CD4-positive, alpha-beta T cell treated with Interleukin-4 for 4 hours (primary cell): Measurements from ENCODE around the gene GOLGA6C.
"Not testable (repeated sequence)": the region's sequence is repeated elsewhere in the genome, so short reads cannot be mapped to it uniquely, and the experiment has no call there.

Experiments
- DNase-seq: peaks from one replicate; pipeline ENCODE4 v3.0.0-alpha.2; 2020

The GOLGA6C gene, protein sequence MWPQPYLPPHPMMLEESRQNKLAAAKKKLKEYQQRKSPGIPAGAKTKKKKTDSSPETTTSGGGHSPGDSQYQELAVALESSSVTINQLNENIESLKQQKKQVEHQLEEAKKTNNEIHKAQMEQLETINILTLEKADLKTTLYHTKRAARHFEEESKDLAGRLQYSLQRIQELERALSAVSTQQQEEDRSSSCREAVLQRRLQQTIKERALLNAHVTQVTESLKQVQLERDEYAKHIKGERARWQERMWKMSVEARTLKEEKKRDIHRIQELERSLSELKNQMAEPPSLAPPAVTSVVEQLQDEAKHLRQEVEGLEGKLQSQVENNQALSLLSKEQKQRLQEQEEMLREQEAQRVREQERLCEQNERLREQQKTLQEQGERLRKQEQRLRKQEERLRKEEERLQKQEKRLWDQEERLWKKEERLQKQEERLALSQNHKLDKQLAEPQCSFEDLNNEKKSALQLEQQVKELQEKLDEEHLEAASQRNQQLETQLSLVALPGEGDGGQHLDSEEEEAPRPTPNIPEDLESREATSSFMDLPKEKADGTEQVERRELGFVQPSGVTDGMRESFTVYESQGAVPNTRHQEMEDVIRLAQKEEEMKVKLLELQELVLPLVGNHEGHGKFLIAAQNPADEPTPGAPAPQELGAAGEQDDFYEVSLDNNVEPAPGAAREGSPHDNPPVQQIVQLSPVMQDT

DNA sequence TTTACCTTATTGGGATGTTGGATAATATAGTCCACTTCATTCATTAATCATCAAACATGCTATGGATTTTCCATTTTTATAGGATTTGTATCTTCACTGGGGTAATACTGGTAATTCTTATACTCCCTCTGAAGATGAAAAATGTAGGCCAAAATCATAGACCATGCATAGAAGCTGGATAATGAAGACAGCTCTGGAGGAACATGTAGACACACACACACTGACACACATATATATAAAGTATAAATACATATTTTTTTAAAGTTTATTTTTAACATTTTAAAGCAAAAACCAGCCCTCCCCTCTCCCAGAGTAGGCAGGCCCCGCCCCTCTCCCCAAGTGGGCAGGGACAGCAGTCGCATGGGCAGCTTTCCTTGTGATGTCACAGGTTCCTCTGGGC, at the start of gene GOLGA6C:
TSS of gene GOLGA6C (plus strand) at position 301 of the 400 bp plus-strand sequence. CDS start 265 bp downstream, outside the sequence.
- not testable (repeated sequence) for DNase-seq

DNA sequence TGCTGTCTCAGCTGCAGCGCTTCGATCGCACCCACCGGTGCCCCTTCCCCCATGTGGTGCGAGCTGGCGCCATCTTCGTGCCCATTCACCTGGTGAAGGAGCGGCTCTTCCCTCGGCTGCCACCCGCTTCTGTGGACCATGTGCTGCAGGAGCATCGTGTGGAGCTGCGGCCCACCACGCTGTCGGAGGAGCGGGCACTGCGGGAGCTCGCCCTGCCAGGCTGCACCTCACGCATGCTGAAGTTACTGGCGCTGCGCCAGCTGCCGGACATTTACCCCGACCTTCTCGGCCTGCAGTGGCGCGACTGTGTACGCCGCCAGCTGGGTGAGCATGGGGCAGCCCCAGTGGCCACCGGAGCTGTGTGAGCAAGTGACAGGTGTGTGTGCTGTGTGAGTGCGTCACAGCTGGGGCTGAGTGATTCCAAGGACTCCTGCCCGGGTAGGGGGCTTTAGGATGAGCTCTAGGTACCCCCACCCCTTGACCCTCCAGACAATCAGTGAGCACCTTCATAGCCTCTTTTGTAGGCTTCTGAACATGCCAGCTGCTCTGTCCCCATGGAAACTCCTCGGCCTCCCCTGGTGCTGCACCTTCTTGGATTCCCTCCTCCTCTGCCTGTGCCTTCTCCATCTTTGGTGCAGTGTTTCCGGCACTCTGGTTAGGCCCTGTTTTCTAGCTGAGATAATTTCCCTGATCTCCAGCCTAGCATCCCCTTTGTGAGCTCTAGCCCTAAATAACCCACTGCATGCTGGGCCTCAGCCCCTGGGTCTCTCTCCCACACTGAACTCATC, 49.4 kb upstream of the GOLGA6C start:
- DNase-seq = no peak

DNA sequence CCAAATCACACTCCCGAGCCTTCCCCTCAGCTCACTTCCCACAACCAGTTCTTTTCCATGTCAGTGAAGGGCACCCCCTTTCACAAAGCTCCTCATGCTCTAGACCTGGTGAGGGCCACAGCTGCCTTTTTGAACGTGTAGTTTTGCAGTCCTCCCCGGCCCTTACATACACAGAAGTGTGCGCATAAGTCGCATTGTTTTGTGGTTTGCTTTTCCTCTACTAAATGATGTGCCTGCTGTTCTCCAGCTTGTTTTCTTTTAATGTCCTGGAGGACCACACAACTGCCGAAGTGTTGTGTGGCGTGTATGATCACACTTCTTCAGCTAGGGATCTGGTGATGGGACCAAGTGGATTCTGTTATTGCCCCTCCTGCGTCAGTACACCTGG, 48.9 kb upstream of the GOLGA6C start:
- no peak for DNase-seq

DNA sequence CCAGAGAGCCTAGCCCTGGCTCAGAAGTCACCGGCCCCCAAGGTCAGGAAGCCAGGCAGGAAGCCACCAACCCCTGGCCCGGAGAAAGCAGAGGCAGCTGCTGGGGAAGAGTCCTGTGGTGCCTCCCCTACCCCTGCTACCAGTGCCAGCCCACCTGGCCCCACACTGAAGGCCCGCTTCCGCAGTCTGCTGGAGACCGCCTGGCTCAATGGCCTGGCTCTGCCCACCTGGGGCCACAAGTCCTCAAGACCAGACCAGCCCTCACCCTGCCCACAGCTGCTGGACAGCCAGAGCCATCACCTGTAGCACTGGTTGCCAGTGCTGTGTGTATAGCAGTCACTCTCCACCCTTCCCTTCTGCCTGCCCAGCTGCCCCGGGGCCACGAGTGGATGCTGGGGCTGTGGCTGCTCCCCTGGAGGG, 47.3 kb upstream of the GOLGA6C start:
- DNase-seq = no peak

DNA sequence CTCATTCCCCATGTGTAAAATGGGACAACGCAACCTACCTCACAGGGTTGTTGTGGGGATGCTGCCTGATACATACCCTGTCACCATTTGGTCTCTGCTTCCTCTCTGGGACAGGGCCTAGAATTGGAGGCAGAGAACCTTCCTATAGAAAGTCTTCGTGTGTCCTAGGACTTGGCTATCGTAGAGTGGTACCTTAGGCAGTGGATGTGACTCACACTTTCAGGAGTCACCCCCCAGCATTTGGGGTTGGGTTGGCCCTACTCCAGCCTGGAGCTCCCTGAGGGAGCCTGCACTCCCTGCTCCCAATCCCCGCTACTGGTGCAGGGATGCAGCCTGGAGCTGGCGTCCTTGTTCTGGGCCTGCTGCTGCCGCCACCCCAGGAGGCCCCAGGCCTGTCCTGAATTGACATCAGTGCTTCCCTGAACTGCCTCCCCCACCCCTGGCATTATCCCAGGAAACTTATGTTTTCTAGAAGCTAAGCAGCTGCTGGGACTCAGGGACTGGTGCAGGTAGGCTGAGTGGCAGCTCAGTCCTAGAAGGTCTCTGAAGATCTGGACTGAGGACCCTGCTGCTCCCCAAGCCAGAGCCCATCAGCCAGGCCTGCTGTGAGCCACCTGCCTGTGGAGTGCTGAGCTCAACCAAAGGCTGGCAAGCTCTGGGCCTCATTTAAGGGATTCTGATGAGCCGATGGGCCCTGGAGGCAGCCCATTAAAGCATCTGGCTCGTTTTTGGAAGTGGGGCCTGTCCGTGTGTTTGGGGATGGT, 46.5 kb upstream of the GOLGA6C start:
- DNase-seq = no peak

DNA sequence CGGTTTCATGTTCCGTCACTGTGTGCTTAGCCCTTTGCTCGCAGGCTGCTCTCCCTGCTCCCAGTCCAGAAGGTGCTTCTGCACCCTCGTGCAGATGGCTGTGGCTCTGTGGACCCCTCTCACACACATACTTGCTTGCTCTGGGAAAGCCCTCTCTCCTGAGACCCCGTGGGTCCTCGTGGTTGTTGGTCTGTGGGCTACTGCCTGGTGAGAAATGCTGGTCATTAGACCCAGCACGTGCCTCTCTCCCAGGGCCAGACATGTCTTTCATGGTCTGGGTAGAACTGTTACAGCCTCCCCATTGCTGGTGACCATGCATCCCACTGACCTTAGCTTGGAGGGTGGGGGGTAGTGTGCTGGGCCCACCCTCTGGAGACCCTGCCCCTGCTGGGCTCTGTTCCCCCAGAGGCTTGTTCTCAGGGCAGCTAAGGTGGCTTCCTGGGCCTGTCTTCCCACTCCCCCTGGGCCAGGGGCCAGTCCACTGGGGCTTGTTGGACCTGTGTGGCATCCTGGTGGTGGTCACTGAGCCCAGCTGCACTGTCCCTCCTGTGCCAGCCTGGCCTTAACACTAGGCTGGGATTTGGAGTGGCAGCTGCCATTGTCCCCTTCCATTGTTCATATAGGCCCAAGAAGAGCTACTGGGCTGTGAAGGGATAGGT, 45.8 kb upstream of the GOLGA6C start:
- DNase-seq = no peak

DNA sequence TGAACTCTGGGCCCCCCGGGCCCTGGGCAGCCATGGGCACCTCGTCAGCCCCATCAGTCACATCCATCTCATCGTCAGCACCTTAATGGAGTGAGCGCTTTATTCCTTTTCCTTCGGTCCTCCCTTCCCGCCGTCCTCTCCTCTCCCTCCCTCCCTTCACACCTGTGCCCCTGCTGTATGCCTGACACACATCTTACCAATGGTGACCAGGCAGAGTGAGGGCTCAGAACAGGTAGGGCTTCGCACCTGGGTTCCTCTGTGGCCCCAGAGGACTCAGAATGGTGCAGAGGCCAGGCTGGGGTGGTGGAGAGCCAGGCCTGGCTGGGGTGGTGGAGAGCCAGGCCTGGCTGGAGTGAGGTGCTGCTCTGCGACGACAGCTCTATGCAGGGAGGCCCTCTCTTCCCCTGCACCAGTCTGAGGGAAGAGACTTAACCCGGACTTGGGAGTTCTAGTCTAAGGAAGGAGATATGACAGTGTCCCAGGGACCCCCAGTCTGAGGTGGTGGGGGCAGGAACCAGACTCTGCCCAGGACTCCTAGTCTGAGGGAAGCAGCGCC, 44.8 kb upstream of the GOLGA6C start:
- no peak for DNase-seq

DNA sequence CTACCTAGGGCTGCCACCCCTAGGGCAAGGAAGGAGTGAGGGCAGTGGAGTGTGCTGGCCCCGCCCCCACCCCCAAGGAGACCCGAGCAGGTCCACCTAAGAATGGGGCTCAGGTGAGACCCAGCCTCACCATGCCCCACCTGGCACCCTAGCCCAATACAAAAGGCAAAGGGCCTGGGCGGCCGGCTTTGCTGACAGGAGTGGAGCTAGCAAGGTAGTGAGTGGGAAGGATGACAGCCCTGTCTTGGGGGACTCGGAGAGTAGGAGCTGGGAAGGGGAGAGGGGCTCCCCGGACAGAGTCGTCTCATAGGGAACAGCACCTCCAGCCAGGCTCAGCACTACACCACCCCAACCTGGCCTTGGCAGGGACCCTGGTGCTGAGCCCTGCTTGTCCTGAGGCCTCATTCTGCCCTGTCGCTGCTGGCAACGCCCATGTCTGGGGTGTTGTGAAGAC, 44.3 kb upstream of the GOLGA6C start:
- no peak for DNase-seq

DNA sequence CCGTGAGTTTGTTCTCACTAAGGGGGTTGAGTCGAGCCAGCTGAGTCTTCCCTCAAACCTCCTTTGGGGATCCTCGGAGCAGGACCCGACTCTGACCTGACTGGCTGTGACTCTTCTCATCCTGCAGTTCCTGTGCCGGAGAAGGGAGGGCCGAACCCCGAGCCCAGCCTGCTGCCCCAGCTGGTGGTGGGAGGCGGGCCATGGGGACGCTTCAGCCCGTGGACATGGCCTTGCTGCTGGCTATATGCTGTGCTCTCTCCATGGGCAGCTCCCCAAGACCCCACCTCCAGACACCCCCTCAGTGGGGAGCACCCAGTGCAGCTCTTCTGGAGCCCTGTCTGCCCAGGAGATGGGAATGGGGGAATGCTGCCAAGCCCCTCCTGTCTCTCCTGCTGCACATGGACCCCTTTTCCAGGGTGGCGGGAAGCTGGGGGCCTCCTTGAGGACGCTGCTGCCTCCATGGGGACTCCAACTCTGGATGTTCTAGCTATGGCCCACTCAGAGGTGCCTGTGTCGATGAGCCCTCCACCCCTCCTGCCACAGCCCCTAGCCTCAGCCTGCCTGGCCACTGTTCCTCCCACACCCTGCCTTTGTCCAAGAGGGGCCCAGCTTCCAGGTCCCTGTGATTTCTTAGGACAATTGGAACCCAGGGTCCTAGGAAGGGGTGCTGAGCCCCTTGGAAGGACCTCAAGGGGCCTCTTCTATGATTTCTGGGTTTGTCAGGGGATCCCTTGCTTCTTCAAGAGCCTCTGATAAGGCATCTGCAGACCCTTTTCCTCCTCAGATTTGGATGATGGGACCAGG, 43.6 kb upstream of the GOLGA6C start:
- DNase-seq = no peak

DNA sequence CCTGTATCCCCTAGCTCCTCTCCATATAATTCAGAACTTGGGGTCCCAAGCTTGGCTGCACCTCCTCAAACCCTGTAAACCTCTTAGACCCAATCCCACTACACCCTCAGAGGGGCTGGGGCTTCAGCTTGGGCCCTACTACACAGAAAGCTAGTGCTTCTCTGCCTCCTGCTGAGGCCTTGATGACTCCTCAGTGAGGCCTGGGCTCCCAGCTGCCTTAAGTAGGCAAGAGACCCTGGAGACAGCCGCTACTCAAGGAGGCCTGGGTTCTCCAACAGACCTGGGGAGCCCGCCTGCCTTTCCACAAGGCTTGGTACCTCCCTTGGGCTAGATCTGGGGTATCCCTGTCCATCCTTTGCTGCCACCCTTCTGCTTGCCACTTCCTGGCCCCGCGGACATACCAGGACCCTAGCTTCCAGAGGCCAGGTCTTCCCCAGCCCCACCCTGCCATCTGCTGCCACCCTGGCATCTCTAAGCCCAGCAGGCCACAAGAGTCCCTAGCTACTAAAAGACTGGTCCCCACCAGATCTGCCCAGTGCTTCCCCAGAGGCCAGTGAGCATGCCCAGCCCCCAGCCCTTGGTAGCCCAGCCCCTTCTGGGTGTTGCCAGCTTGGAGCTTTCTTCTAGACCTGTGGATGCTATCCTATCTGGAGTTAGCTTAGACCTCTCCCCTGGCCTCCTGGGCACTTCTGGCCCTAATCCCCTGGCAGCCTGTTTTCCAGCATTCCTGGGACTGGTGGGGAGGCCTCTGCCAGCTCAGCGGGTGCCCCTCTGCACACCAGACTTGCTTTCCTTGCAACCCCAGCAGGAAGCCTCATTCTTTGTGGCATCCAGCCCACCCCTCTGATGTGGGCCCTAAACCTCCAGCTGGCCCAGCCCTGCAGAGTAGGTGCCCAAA, 42.8 kb upstream of the GOLGA6C start:
- no peak for DNase-seq

DNA sequence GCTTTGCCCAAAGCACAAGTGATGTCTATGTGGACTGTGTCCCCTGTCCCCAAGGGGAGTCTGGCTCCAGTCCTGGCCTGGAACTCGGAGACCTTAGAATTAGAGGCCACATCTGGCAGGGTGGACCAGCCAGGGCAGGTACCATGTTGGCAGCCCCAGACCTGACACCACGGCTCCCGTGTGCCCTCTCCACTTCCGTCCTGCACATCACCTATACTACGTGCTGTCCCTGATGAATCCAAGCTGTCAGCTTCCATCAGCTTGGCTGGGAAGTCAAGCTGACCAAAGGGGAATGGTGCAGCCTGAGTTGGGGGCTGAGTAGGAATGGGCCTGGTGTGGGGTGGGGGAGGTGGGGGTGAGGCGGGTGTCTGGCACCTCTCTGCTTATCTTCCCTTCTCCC, 41.1 kb upstream of the GOLGA6C start:
- DNase-seq = no peak

DNA sequence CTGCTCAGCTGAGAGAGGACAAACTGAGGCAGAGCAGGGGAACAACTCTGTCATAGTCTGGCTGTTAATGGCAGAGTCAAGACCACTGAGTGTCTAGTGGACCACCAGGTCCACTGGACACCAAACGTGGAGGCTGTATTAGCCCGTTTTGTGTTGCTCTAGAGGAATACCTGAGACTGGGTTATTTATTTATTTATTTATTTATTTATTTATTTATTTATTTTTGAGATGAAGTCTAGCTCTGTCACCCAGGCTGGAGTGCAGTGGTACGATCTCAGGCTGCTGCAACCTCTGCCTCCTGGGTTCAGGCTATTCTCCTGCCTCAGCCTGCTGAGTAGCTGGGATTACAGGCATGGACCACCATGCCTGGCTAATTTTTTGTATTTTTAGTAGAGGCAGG, 40.6 kb upstream of the GOLGA6C start:
- not testable (repeated sequence) for DNase-seq

DNA sequence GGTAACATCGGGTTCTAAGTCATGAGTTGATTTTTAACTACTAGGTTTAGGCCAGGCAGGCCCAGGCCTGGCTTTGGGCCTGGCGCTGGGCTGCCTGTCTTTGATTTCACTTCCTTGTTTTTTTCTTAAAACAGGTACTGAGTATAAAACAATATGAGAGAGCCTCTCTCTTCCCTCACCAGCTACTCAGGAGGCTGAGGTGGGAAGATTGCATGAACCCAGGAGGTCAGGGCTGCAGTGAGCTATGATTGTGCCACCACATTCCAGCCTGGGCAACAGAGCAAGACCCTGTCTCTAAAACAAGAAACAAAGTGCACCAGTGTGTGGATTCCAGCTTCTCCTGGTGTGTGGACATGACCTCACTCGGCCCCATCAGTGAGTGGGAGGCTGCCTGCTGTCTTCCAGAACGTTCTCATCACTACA, 38.6 kb upstream of the GOLGA6C start:
- not testable (repeated sequence) for DNase-seq

DNA sequence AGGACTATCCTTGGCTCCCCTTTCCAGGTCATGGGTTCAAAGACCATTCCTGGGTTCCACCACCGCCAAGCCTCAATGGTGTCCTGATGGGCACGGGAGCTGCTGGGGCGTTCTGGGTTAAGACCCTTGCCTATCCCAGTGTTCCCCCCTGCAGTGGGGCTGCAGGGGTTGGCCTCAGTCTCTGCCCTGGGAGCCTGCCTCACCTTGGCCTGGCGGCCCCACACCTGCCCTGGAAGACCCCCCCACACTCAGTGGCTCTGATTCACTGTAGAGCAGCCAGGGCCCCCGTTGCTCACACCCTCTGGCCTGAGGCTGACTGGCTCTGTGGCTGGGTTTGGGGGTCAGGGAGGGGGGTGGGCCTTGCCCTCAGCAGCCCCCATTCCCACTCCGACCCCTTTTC, 34.4 kb upstream of the GOLGA6C start:
- no peak for DNase-seq

DNA sequence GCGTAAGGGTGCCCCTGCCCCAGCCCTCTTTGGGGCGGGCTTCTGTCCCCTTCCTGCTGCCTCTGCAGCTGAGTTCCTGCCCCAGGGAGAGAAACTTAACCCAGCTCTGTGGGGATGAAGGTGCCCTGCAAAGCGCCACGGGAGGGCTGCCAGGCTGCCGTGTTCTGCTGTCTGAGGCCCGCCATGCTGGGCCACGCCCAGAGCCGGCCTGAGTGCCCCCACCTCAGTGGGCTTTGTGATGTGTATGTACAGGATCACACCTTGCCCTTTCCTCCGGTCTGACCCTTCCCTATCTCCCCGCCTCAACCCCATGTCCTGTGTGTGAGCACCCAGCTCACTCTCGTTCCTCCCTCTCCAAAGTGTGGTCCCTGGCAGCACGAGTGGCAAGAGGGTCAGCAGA, 33.9 kb upstream of the GOLGA6C start:
- DNase-seq = no peak

DNA sequence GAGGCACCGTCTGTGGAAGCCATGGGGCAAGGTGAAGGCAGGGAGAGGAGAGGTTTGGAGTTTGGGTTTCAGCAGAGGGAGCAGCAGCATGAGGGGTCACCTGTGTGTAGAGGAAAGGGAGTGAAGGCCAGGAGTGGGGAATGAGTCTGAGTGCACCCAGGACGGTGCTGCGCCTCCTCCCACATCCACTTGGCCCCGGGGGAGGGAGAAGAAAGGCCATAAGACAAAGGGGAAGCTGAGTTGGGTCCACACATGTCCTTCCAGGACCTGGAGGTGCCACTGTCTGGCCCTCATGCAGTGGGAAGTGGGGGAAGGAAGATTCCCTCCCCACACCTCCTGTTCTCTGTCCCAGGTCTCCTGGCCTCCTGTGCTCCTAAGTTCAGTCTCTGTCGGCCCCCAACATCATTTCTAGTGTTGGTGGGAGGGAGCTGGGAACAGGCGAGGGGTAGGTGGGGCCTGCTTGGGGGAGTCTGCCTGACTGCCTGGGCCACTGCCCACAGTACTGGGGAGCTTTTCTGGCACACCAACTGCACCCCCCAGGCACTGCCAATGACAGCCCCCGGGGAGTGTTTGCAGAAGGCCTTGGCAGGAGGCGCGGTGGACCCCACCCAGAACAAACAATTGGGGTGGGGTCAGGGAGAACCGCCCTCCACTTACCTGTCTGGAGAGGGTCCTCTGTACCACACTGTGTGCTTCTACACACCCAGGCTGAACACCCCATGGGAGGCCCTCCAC, 32.9 kb upstream of the GOLGA6C start:
- not testable (repeated sequence) for DNase-seq

DNA sequence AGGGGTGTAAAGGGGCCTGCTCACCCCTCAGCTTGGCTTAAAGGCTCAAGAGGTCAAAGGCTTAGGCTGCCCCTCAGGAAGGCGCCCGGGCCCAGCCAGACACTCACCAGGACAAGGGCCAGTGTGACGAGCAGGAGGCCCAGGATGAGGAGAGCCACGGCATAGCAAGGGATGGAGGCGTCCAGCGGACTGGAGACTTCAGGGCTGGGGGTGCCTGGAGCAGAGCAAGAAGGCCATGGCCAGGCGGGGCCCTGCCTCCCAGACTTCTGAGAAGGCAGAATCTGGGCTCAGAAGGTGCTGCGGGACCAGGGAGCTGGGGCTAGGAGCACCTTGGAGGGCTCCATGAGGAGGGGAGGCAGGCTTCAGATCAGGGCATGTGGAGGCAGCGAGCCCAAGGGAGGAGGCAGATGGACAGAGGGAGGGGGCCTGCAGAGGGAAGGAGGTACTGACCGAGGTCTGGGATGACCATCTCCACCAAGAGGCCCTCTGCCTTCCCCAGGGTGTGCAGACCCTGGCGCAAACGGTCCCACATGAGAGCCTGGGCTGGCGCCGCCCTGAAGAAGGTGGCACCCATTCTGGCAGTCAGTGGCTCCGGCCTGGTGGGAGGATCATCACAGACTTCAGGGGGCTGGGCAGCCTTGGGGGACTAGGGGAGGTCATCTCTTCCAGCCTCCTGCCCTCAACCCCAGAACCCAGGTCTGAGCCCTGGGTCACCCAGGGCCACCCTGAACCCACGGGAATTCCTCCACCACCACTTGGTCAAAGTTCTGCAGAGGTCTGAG, 32.0 kb upstream of the GOLGA6C start:
- DNase-seq = no peak

DNA sequence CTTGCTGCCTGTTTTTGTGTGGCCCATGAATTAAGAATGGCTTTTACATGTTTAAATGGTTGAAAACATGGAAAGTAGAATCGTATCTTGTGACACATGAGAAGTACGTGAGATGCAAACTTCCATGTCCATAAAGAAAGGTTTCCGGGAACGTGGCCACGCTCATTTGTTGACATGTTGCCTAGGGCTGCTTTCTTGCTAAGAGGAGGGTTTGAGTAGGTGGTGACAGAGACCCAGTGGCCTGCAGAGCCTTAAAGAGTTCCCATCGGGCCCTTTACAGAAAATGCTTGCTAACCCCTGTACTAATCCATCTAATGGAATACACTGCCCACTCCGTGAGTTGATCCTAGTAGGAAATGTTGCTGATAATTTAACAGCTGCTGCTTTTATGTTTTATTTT, 31.0 kb upstream of the GOLGA6C start:
- DNase-seq = not testable (repeated sequence)
